Neutrophil (primary cell): ENCODE data around the gene ARIH2.
A peak's percentile ranks its signal among the peaks of the same experiment; 100 is the strongest.

ENCODE experiments used
- H3K27ac ChIP-seq: fragments of 200-600 bp; sonication (generic); 2 replicates; pipeline ENCODE4 v1.5.1; 2016; ENCODE audit warnings: mild to moderate bottlenecking, moderate library complexity
- H3K27me3 ChIP-seq: fragments of 200-600 bp; sonication (generic); 2 replicates; pipeline ENCODE4 v1.6.0; 2016; ENCODE audit warnings: mild to moderate bottlenecking
- H3K36me3 ChIP-seq: fragments of 200-600 bp; sonication (generic); 2 replicates; pipeline ENCODE4 v1.5.1; 2017
- H3K4me1 ChIP-seq, 2 experiments: fragments of 200-600 bp in 1 of 2; sonication (generic) in 1 of 2; 1 replicate in 1 of 2; 2 replicates in 1 of 2; pipeline versions ENCODE4 v1.5.1 to v1.6.1; 2013 to 2016; ENCODE audit warnings: low read depth in 1 of 2, low read length in 1 of 2, mild to moderate bottlenecking in 1 of 2, moderate library complexity in 1 of 2; ENCODE audit not compliant: control insufficient read depth in 1 of 2, insufficient read depth in 1 of 2
- H3K4me3 ChIP-seq, 2 experiments: fragments of 200-600 bp in 1 of 2; sonication (generic) in 1 of 2; 1 replicate in 1 of 2; 2 replicates in 1 of 2; pipeline ENCODE4 v1.5.1; 2013 to 2016; ENCODE audit warnings: low read depth in 1 of 2, low read length in 1 of 2, mild to moderate bottlenecking in 1 of 2, moderate library complexity in 1 of 2
- H3K9me3 ChIP-seq: fragments of 200-600 bp; sonication (generic); 2 replicates; pipeline ENCODE4 v1.5.1; 2016
- CTCF ChIP-seq: fragments of 200-600 bp; sonication (generic); IDR thresholded peaks from 2 replicates; pipeline ENCODE4 v1.5.1; 2016; ENCODE audit warnings: antibody characterized with exemption

The ARIH2 gene

GRCh38 chr3:49009396-49009795, 90.8 kb downstream of the ARIH2 start:
- Histone ChIP-seq H3K27ac (peak overlapping the region; percentile 39), H3K9me3 (no peaks in the 10 kb centered on the region), H3K36me3 (peaks cover 18% of the 10 kb centered on the region), H3K4me3 (no peak overlapping the region), H3K4me1 (peaks cover 24 to 35% of the 10 kb centered on the region in 2 experiments), H3K27me3 (no peaks in the 10 kb centered on the region)
- TF ChIP-seq CTCF: no peak

- peaks cover 37% of the 10 kb centered on the region for H3K36me3 ChIP-seq
- no peaks in the 10 kb centered on the region for H3K27me3 ChIP-seq
- H3K4me1 ChIP-seq: peaks cover 24 to 32% of the 10 kb centered on the region in 2 experiments
- no peaks in the 10 kb centered on the region for H3K9me3 ChIP-seq
- no peak overlapping the region for H3K4me3 ChIP-seq
- H3K27ac ChIP-seq: no peak overlapping the region
- TF ChIP-seq CTCF: no peak
Observed at GRCh38 chr3:49012441-49013017, 93.9 kb downstream of the ARIH2 start.

- H3K9me3 ChIP-seq: no peaks in the 10 kb centered on the region
- no peak overlapping the region for H3K4me3 ChIP-seq
- H3K4me1 ChIP-seq: peaks cover 25 to 30% of the 10 kb centered on the region in 2 experiments
- no peaks in the 10 kb centered on the region for H3K27me3 ChIP-seq
- H3K36me3 ChIP-seq: peaks cover 37% of the 10 kb centered on the region
- no peak for TF ChIP-seq CTCF
- no peak overlapping the region for H3K27ac ChIP-seq
Observed at GRCh38 chr3:49013113-49013737, 94.6 kb downstream of the ARIH2 start.

GRCh38 chr3:49013738-49014660, 95.4 kb downstream of the ARIH2 start:
- H3K27me3 ChIP-seq: no peaks in the 10 kb centered on the region
- H3K36me3 ChIP-seq: peaks cover 37% of the 10 kb centered on the region
- H3K4me3 ChIP-seq: no peak overlapping the region
- no peak overlapping the region for H3K27ac ChIP-seq
- H3K9me3 ChIP-seq: no peaks in the 10 kb centered on the region
- peak; percentile 32 for TF ChIP-seq CTCF
- H3K4me1 ChIP-seq: peaks cover 25 to 28% of the 10 kb centered on the region in 2 experiments

GRCh38 chr3:49015072-49015471, 96.4 kb downstream of the ARIH2 start:
- Histone ChIP-seq H3K36me3 (peaks cover 37% of the 10 kb centered on the region), H3K9me3 (no peaks in the 10 kb centered on the region), H3K27ac (no peak overlapping the region), H3K4me3 (no peak overlapping the region), H3K27me3 (no peaks in the 10 kb centered on the region), H3K4me1 (peaks cover 30% of the 10 kb centered on the region in 2 experiments)
- no peak for TF ChIP-seq CTCF
